ENCODE measurements around the gene CMTM5.
A peak's percentile ranks its signal among the peaks of the same experiment; 100 is the strongest.

Gene CMTM5

GRCh38 chr14:23352506-23353432 is 24.1 kb upstream of the CMTM5 start, which contains the start of gene SLC22A17:
TSS of gene SLC22A17 (minus strand) at chr14:23352887.
- DNase-seq (ENCODE audit: insufficient read length, low spot score) (peak; percentile 41), FAIRE-seq (no peak)
- peak; percentile 74 for TF ChIP-seq POLR2A (IDR thresholded peaks at IDR 0.05; ENCODE audit: low read depth, low read length)

- DNase-seq (ENCODE audit: insufficient read length, low spot score) (no peak), FAIRE-seq (no peak)
- TF ChIP-seq POLR2A (IDR thresholded peaks at IDR 0.05; ENCODE audit: low read depth, low read length), result no peak
Measured at GRCh38 chr14:23353433-23353780, 23.4 kb upstream of the CMTM5 start.

GRCh38 chr14:23354990-23355389 is 21.9 kb upstream of the CMTM5 start:
- FAIRE-seq (no peak), DNase-seq (ENCODE audit: insufficient read length, low spot score) (no peak)
- no peak for TF ChIP-seq POLR2A (IDR thresholded peaks at IDR 0.05; ENCODE audit: low read depth, low read length)

GRCh38 chr14:23355871-23356435 is 20.9 kb upstream of the CMTM5 start:
- no peak for FAIRE-seq
- no peak for TF ChIP-seq POLR2A (IDR thresholded peaks at IDR 0.05; ENCODE audit: low read depth, low read length)
- no peak for DNase-seq (ENCODE audit: insufficient read length, low spot score)

GRCh38 chr14:23356662-23357061 is 20.2 kb upstream of the CMTM5 start:
- no peak for FAIRE-seq
- TF ChIP-seq POLR2A (IDR thresholded peaks at IDR 0.05; ENCODE audit: low read depth, low read length), result no peak
- no peak for DNase-seq (ENCODE audit: insufficient read length, low spot score)

- FAIRE-seq (no peak), DNase-seq (ENCODE audit: insufficient read length, low spot score) (no peak)
- no peak for TF ChIP-seq POLR2A (IDR thresholded peaks at IDR 0.05; ENCODE audit: low read depth, low read length)
Measured at GRCh38 chr14:23357261-23357660, 19.6 kb upstream of the CMTM5 start.

GRCh38 chr14:23358042-23358441 is 18.8 kb upstream of the CMTM5 start:
- DNase-seq (ENCODE audit: insufficient read length, low spot score), result no peak
- no peak for TF ChIP-seq POLR2A (IDR thresholded peaks at IDR 0.05; ENCODE audit: low read depth, low read length)
- FAIRE-seq, result no peak

- no peak for FAIRE-seq
- TF ChIP-seq POLR2A (IDR thresholded peaks at IDR 0.05; ENCODE audit: low read depth, low read length), result no peak
- no peak for DNase-seq (ENCODE audit: insufficient read length, low spot score)
Measured at GRCh38 chr14:23358553-23359166, 18.2 kb upstream of the CMTM5 start.

- DNase-seq (ENCODE audit: insufficient read length, low spot score), result no peak
- no peak for FAIRE-seq
- no peak for TF ChIP-seq POLR2A (IDR thresholded peaks at IDR 0.05; ENCODE audit: low read depth, low read length)
Measured at GRCh38 chr14:23359167-23359626, 17.6 kb upstream of the CMTM5 start.

GRCh38 chr14:23359722-23360447 is 17.0 kb upstream of the CMTM5 start:
- DNase-seq (ENCODE audit: insufficient read length, low spot score), result no peak
- TF ChIP-seq POLR2A (IDR thresholded peaks at IDR 0.05; ENCODE audit: low read depth, low read length), result no peak
- FAIRE-seq, result no peak

GRCh38 chr14:23360496-23360895 is 16.4 kb upstream of the CMTM5 start:
- DNase-seq (ENCODE audit: insufficient read length, low spot score) (peak; percentile 38), FAIRE-seq (no peak)
- no peak for TF ChIP-seq POLR2A (IDR thresholded peaks at IDR 0.05; ENCODE audit: low read depth, low read length)

- no peak for DNase-seq (ENCODE audit: insufficient read length, low spot score)
- no peak for FAIRE-seq
Measured at GRCh38 chr14:23361320-23361719, 15.5 kb upstream of the CMTM5 start.

GRCh38 chr14:23361763-23362162 is 15.1 kb upstream of the CMTM5 start:
- no peak for DNase-seq (ENCODE audit: insufficient read length, low spot score)
- no peak for FAIRE-seq
- no peak for TF ChIP-seq POLR2A (IDR thresholded peaks at IDR 0.05; ENCODE audit: low read depth, low read length)

More at GRCh38 chr14:23361320-23361719, 15.5 kb upstream of the CMTM5 start:
- no peak for TF ChIP-seq POLR2A (IDR thresholded peaks at IDR 0.05; ENCODE audit: low read depth, low read length)

GRCh38 chr14:23362200-23362599 is 14.6 kb upstream of the CMTM5 start:
- TF ChIP-seq POLR2A (IDR thresholded peaks at IDR 0.05; ENCODE audit: low read depth, low read length), result no peak
- FAIRE-seq (no peak), DNase-seq (ENCODE audit: insufficient read length, low spot score) (no peak)

Data from H54 (cell line).